Natural killer cell (primary cell): ENCODE measurements around the gene GSN. TPM values are rescaled to one million over a fixed set of nuclear protein-coding genes. Genes with fewer than 3 reads are reported as not detected.

Experiments
- ATAC-seq, 3 donors: fragments of 150-1000 bp in 2 of 3; fragments of 200-7000 bp in 1 of 3; cut with Tn5 transposase; 1 replicate in 1 of 3; 2 replicates in 2 of 3; pipeline ENCODE4 v1.10.0; 2021; ENCODE audit warnings: mild to moderate bottlenecking in 2 of 3, moderate library complexity in 2 of 3
- DNase-seq, 2 donors: peaks; one replicate each; pipeline versions ENCODE4 v3.0.0 to v3.0.0-alpha.2; 2013 to 2021; ENCODE audit warnings: mixed read lengths in 1 of 2
- H3K27ac ChIP-seq: one replicate; pipeline ENCODE4 v1.5.1; 2013; ENCODE audit warnings: mild to moderate bottlenecking, low read length
- H3K27me3 ChIP-seq: one replicate; pipeline ENCODE4 v1.6.1; 2013; ENCODE audit warnings: low read length; ENCODE audit not compliant: control insufficient read depth, insufficient read depth
- H3K36me3 ChIP-seq: one replicate; pipeline ENCODE4 v1.6.1; 2013; ENCODE audit warnings: low read length; ENCODE audit not compliant: control insufficient read depth, insufficient read depth
- H3K4me1 ChIP-seq: one replicate; pipeline ENCODE4 v1.6.1; 2013; ENCODE audit warnings: low read length; ENCODE audit not compliant: control insufficient read depth, insufficient read depth
- H3K4me3 ChIP-seq: one replicate; pipeline ENCODE4 v1.5.1; 2013; ENCODE audit warnings: low read length
- H3K9me3 ChIP-seq: one replicate; pipeline ENCODE4 v1.6.1; 2013; ENCODE audit warnings: low read length; ENCODE audit not compliant: control insufficient read depth, insufficient read depth
- H3K27ac Mint-ChIP-seq, 2 donors: one replicate each; pipeline ENCODE4 v1.8.0; 2022; ENCODE audit warnings: mild to moderate bottlenecking in 2 of 2, mixed read lengths in 2 of 2, moderate library complexity in 1 of 2
- H3K27me3 Mint-ChIP-seq, 2 donors: one replicate each; pipeline ENCODE4 v1.8.0; 2022; ENCODE audit warnings: low read depth in 2 of 2, mixed read lengths in 2 of 2
- H3K36me3 Mint-ChIP-seq: one replicate; pipeline ENCODE4 v1.8.0; 2022; ENCODE audit warnings: mixed read lengths
- H3K4me1 Mint-ChIP-seq, 2 donors: one replicate each; pipeline ENCODE4 v1.8.0; 2022; ENCODE audit warnings: mixed read lengths in 2 of 2
- H3K4me3 Mint-ChIP-seq: one replicate; pipeline ENCODE4 v1.8.0; 2022; ENCODE audit warnings: mild to moderate bottlenecking, moderate library complexity, mixed read lengths
- H3K9me3 Mint-ChIP-seq, 2 donors: one replicate each; pipeline ENCODE4 v1.8.0; 2022; ENCODE audit warnings: mixed read lengths in 2 of 2
- WGBS: methylation state at CpG from one replicate; pipeline ENCODE4 v1.1.7; 2013; ENCODE audit warnings: missing lambda C conversion rate; ENCODE audit not compliant: insufficient coverage; 5-methylcytosine and 5-hydroxymethylcytosine counted together
- intact Hi-C: fragments of 100-400 bp; cut with micrococcal nuclease; formaldehyde crosslinking; loops from one replicate; pipeline ENCODE4 v1.14.2; 2022
- total RNA-seq, 4 donors: library from RNA; stranded (reverse); fragments of 120-200 nt in 1 of 4; gene quantifications; one replicate each; pipeline versions ENCODE4 v1.2.3 to v1.2.4, GENCODE V29; 2013 to 2022
- TF ChIP-seq, protein P1 (sequence below): fragments of 200-600 bp; IDR thresholded peaks from one replicate; pipeline ENCODE4 v1.8.0; 2022; ENCODE audit warnings: antibody characterized with exemption

Gene GSN
- total RNA-seq, 3 donors from 2014 or later (not counting 1 experiment from before 2014, with no cell fraction given), result 92.9 to 103 (median 103) TPM

GRCh38 chr9:121369595-121370265 is 101.8 kb downstream of the GSN start, which contains the start of gene STOM:
Gene STOM (minus strand): TSS chr9:121370250. CDS start chr9:121370187, 63 bp downstream.
- peaks cover 54 to 69% of the 10 kb centered on the region in 2 donors for H3K4me1 Mint-ChIP-seq
- Histone ChIP-seq H3K4me1 (peaks cover 21% of the 10 kb centered on the region), H3K9me3 (no peaks in the 10 kb centered on the region), H3K4me3 (peak within 1 kb of the TSS; percentile 88), H3K27me3 (no peaks in the 10 kb centered on the region), H3K36me3 (peaks cover 16% of the 10 kb centered on the region), H3K27ac (peak within 1 kb of the TSS; percentile 75)
- H3K4me3 Mint-ChIP-seq, result peak within 1 kb of the TSS; percentile 96
- intact Hi-C loops, result loop anchor here (1.0 kb wide), 1 partner anchor 16 kb away; no protein-coding TSS in a partner anchor
- peaks cover 0 to 3% of the 10 kb centered on the region in 2 donors for H3K9me3 Mint-ChIP-seq
- no peaks in the 10 kb centered on the region for H3K36me3 Mint-ChIP-seq
- TF ChIP-seq, protein P1, sequence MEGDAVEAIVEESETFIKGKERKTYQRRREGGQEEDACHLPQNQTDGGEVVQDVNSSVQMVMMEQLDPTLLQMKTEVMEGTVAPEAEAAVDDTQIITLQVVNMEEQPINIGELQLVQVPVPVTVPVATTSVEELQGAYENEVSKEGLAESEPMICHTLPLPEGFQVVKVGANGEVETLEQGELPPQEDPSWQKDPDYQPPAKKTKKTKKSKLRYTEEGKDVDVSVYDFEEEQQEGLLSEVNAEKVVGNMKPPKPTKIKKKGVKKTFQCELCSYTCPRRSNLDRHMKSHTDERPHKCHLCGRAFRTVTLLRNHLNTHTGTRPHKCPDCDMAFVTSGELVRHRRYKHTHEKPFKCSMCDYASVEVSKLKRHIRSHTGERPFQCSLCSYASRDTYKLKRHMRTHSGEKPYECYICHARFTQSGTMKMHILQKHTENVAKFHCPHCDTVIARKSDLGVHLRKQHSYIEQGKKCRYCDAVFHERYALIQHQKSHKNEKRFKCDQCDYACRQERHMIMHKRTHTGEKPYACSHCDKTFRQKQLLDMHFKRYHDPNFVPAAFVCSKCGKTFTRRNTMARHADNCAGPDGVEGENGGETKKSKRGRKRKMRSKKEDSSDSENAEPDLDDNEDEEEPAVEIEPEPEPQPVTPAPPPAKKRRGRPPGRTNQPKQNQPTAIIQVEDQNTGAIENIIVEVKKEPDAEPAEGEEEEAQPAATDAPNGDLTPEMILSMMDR, result no peak
- ATAC-seq (peak; percentile 52 to 69 (median 63)), DNase-seq (peak in 1 of 2 donors; percentile 86)
- peak within 1 kb of the TSS; percentile 93 to 94 for H3K27ac Mint-ChIP-seq
- WGBS, result under 1% methylated on average over 52 of the region's 52 CpGs
- no peaks in the 10 kb centered on the region for H3K27me3 Mint-ChIP-seq

GRCh38 chr9:121371495-121372061 is 103.6 kb downstream of the GSN start:
- Histone ChIP-seq H3K9me3 (no peaks in the 10 kb centered on the region), H3K27me3 (no peaks in the 10 kb centered on the region), H3K36me3 (peaks cover 1% of the 10 kb centered on the region), H3K4me3 (no peak overlapping the region), H3K27ac (no peak overlapping the region), H3K4me1 (peaks cover 20% of the 10 kb centered on the region)
- Mint-ChIP-seq H3K27ac (peak overlapping the region; percentile 93 to 94), H3K27me3 (no peaks in the 10 kb centered on the region), H3K4me3 (peak overlapping the region; percentile 74), H3K4me1 (peaks cover 40 to 52% of the 10 kb centered on the region in 2 donors), H3K36me3 (no peaks in the 10 kb centered on the region), H3K9me3 (peaks cover 0 to 3% of the 10 kb centered on the region in 2 donors)
- intact Hi-C loops, result no loop called here
- ATAC-seq (no peak), DNase-seq (no peak)
- TF ChIP-seq, protein P1, result no peak
- WGBS, result 89% methylated on average over 4 of the region's 4 CpGs

DNA sequence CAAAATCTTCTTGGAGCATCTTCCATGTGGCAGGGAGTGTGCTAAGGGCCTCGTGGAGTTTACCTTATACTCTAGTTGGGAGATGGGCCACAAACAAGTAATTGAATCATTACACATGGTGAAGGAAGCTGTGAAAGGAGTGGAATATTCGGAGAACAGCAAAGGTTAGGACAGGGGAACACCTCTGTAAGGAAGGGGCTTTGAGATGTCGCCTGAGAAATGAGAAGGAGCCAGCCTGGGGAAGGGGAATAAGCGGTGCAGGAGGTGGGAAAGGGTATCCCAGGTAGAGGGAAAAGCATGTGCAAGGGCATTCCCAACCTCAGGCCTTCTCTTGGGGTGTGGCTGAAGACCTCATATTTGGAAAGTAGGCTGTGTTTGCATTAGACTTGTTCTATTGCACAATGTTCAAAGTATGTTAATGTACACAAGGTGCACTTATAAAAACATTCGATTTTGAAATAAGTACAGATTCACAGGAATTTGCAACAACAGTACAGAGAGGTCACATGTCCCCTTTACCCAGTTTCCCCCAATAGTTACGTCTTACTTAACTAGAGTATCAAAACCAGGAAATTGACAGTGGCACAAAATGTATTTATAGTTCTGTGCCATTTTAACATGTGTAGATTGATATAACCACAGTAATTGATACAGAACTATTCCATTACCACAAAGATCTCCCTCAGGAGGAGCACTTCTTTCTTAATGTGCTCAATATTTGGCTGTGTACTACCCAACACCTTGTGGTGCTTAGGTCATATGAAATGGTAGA is 104.5 kb downstream of the GSN start:
- no peaks in the 10 kb centered on the region for H3K27me3 ChIP-seq
- no peak overlapping the region for H3K27ac ChIP-seq
- no peaks in the 10 kb centered on the region for H3K36me3 ChIP-seq
- Mint-ChIP-seq H3K9me3 (peaks cover 0 to 3% of the 10 kb centered on the region in 2 donors), H3K27ac (peak overlapping the region; percentile 37 to 94), H3K4me1 (peaks cover 31 to 44% of the 10 kb centered on the region in 2 donors), H3K27me3 (no peaks in the 10 kb centered on the region), H3K4me3 (no peak overlapping the region), H3K36me3 (no peaks in the 10 kb centered on the region)
- ATAC-seq, result no peak
- TF ChIP-seq, protein P1, result no peak
- DNase-seq, result no peak
- intact Hi-C loops, result no loop called here
- no peaks in the 10 kb centered on the region for H3K9me3 ChIP-seq
- WGBS, result 88% methylated on average over 5 of the region's 6 CpGs
- H3K4me1 ChIP-seq, result peaks cover 16% of the 10 kb centered on the region
- no peak overlapping the region for H3K4me3 ChIP-seq
